GM08714 (cell line): ENCODE data around the gene ERCC6L.
"Not testable (repeated sequence)": the region's sequence is repeated elsewhere in the genome, so short reads cannot be mapped to it uniquely, and the experiment has no call there.

ENCODE experiments used
- H3K4me3 ChIP-seq: fragments of 200-500 bp; sonication (Bioruptor generic); 2 replicates; pipeline ENCODE4 v1.5.1; 2014; ENCODE audit warnings: mild to moderate bottlenecking, low read length, inconsistent platforms
- ZNF274 ChIP-seq: IDR thresholded peaks from 2 replicates; pipeline ENCODE4 v1.6.1; 2012; ENCODE audit warnings: mild to moderate bottlenecking, low read depth, low read length

Gene ERCC6L

DNA sequence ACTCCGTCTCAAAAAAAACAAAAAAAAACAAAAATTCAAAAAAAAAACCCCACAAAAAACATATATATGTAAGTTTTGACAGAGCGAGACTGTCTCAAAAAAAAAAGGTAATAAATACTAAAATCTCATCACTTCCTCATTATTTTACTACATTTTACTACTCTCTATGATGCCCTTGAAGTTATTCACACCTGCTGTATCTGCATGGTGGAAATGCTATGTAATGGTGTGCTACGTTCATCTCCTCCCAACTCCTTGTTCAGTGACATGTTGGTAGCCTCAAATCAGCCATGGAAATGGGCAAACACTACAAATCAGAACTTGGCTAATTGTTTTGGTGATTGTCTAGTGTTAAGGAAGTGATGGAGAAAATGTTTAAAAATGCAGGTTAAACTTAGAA lies 26.4 kb upstream of the ERCC6L start:
- no peak overlapping the region for H3K4me3 ChIP-seq
- no peak for TF ChIP-seq ZNF274

- no peak overlapping the region for H3K4me3 ChIP-seq
- TF ChIP-seq ZNF274 = no peak
Measured at GRCh38 chrX:72262077-72262476, 23.2 kb upstream of the ERCC6L start.

DNA sequence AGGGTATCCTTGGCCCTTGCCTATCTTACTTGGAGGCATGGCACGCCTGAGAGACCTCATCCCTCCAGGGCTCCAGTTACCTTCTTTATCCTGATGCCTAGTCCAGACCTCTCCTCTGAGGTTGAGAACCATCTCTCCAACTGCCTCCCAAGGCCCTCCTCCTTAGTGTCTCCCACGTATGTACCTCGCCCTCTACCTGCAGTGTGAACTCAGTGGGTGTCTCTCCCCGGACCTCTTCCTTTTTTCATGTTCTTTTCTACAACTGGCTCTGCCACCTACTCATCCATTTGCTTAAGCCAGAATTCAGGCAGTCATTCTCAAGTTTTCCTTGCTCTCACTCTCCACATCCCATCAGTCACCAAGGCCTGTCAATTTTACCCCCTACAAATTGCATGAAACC lies 21.6 kb upstream of the ERCC6L start:
- H3K4me3 ChIP-seq = no peak overlapping the region
- TF ChIP-seq ZNF274 = no peak

- no peak for TF ChIP-seq ZNF274
- no peak overlapping the region for H3K4me3 ChIP-seq
Measured at GRCh38 chrX:72258174-72258573, 19.3 kb upstream of the ERCC6L start.

- no peak overlapping the region for H3K4me3 ChIP-seq
- TF ChIP-seq ZNF274 = no peak
Measured at GRCh38 chrX:72255864-72256263, 17.0 kb upstream of the ERCC6L start.

DNA sequence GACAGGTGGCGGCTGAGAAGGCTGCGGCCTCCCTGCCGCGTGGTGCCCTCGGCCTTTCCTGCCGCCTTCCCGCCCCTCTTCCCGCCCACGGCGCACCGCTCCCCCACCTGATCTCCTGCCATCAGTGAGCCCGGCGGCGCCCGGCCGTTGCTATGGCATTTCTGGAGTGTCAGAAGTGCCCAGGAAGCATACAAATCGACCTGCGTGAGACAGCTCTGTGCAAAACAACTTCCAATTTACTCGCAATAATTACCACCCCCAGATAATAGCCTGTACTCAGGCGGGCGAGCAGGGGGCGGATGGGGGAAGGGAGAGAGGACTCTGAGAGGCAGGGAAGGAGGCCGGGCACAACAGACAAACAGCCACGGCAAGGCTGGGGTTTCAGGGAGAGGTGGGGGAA lies 16.6 kb upstream of the ERCC6L start:
- H3K4me3 ChIP-seq = no peak overlapping the region
- TF ChIP-seq ZNF274 = no peak

GRCh38 chrX:72254816-72255215 lies 16.0 kb upstream of the ERCC6L start:
- TF ChIP-seq ZNF274 = no peak

DNA sequence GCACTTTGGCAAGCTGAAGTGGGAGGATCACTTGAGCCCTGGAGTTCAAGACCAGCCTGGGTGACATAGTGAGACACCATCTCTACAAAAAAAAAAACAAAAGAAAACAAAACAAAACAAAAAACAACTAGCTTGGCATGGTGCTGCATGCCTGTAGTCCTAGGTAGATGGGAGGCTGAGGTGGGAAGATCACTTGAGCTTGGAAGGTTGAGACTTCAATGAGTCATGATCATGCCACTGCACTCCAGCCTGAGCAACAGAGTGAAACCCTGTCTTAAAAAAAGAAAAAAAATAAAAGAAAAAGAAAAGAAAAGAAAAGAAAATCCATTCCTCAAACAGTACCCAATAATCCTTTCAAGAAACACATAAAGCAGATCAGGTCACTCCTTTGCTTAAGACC lies 14.9 kb upstream of the ERCC6L start:
- TF ChIP-seq ZNF274 = no peak
- no peak overlapping the region for H3K4me3 ChIP-seq

More at GRCh38 chrX:72254816-72255215, 16.0 kb upstream of the ERCC6L start:
- no peak overlapping the region for H3K4me3 ChIP-seq

GRCh38 chrX:72247206-72247942 lies 8.5 kb upstream of the ERCC6L start:
- TF ChIP-seq ZNF274 = no peak
- H3K4me3 ChIP-seq = no peak overlapping the region

GRCh38 chrX:72245461-72246089 lies 6.7 kb upstream of the ERCC6L start:
- no peak overlapping the region for H3K4me3 ChIP-seq
- TF ChIP-seq ZNF274 = no peak

- no peak for TF ChIP-seq ZNF274
- no peak overlapping the region for H3K4me3 ChIP-seq
Measured at GRCh38 chrX:72243472-72243871, 4.6 kb upstream of the ERCC6L start.

GRCh38 chrX:72240976-72241375 lies 2.1 kb upstream of the ERCC6L start:
- TF ChIP-seq ZNF274 = no peak
- H3K4me3 ChIP-seq = no peak overlapping the region

DNA sequence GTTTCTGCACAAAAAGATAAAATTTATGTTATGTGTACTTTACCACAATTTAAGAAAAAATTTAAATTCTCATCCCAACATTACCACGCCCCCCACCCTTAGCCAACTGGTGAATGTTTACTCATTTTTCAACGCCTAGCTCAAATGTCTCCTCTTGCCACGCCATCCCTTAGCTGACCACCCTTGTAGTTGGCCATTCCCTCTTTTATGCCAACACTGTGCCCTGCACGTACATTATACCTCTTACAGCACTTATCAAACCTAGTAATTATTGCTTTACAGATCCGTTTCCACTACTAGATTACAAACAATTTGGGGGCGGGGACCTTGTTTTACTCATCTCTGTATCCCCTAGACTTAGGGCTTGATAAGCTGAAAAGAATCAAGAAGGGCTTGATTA lies 644 bp downstream of the ERCC6L start:
- no peak for TF ChIP-seq ZNF274
- H3K4me3 ChIP-seq = peak overlapping the region; percentile 59

DNA sequence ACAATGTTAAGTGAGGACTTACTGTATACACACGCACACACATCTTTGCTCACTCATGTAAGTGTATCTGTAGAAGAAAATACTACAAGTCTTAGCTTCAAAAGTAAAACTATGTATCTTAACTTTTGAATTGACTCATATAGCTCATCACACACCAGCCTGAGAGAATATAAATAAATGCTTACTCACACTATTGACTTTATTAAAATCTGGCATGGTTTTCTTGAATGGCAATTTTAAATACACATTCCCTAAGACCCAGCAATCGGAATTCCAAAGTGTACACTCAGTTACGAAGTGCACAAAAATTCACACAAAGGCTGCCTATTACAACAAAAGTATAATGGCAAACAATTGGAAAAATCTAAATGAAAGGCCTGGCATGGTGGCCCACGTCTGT lies 2.0 kb downstream of the ERCC6L start:
- no peak for TF ChIP-seq ZNF274
- H3K4me3 ChIP-seq = no peak overlapping the region

- no peak for TF ChIP-seq ZNF274
- H3K4me3 ChIP-seq = no peak overlapping the region
Measured at GRCh38 chrX:72230290-72230689, 8.5 kb downstream of the ERCC6L start.

DNA sequence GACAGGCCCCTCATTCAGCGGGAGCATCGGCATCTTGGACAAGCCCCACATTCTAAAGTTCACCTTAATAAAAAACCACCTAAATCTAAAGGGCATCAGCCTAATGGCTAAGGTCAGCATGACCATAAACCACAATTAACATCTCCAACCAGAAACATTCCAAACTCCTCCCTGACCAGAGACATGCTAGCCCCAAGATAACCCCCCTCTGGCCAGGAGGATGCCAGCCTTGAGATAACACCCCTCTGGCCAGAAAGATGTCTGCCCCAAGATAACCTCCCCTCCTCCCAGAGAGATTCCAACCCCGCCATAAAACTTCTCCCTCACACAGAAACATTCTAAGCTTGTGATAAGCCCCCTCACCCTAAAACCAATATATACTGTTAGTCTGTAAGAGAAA lies 18.5 kb downstream of the ERCC6L start:
- H3K4me3 ChIP-seq = not testable (repeated sequence)

DNA sequence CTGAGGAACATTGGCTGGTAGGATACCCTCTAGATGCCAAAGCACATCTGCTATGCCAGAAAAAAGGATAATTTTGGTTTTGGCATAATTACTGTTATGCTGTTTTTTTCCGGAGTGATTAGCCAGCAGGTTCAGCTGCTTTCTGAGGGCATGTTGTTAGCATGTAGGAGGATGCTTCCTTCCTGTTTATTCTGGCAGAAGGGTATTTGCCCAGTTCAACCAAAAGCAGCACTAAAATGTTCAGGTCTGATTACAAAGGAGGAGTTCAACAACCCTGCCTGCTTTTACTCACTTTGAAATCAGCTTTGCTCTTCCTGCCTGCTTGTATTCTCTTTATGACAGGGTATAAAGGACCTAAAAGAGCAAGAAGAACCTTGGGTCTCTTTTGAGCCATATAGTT lies 21.9 kb downstream of the ERCC6L start:
- TF ChIP-seq ZNF274 = no peak
- no peak overlapping the region for H3K4me3 ChIP-seq
